KMS-11 (cell line): ENCODE measurements around the gene C6orf141.

Source experiments
- H2AFZ ChIP-seq: fragments of 200-600 bp; sonication (generic); 2 replicates; pipeline ENCODE4 v1.6.1; 2016; ENCODE audit warnings: antibody characterized with exemption, mixed run types, low read depth
- H3K27ac ChIP-seq: fragments of 200-600 bp; sonication (generic); 2 replicates; pipeline ENCODE4 v1.6.1; 2016; ENCODE audit warnings: mild to moderate bottlenecking, mixed run types
- H3K27me3 ChIP-seq: fragments of 200-600 bp; sonication (generic); 2 replicates; pipeline ENCODE4 v1.6.1; 2017; ENCODE audit warnings: mild to moderate bottlenecking, low read depth, mixed run types, moderate library complexity; ENCODE audit not compliant: insufficient read depth
- H3K36me3 ChIP-seq: fragments of 200-600 bp; sonication (generic); 2 replicates; pipeline ENCODE4 v1.6.1; 2017; ENCODE audit warnings: mild to moderate bottlenecking, mixed run types; ENCODE audit not compliant: insufficient read depth
- H3K4me1 ChIP-seq: fragments of 200-600 bp; sonication (generic); 2 replicates; pipeline ENCODE4 v1.6.1; 2016; ENCODE audit warnings: mild to moderate bottlenecking, low read depth, mixed run types; ENCODE audit not compliant: poor library complexity, severe bottlenecking
- H3K4me2 ChIP-seq: fragments of 200-600 bp; sonication (generic); 2 replicates; pipeline ENCODE4 v1.7.0; 2016; ENCODE audit warnings: mild to moderate bottlenecking, mixed run types
- H3K4me3 ChIP-seq: fragments of 200-600 bp; sonication (generic); IDR thresholded peaks from 2 replicates; pipeline ENCODE4 v1.6.1; 2017; ENCODE audit warnings: low read depth, low read length, mixed read lengths; ENCODE audit not compliant: insufficient read depth
- H3K79me2 ChIP-seq: fragments of 200-600 bp; sonication (generic); 2 replicates; pipeline ENCODE4 v1.6.1; 2016; ENCODE audit warnings: low read depth, mixed run types; ENCODE audit not compliant: insufficient read depth
- H3K9ac ChIP-seq: fragments of 200-600 bp; sonication (generic); 2 replicates; pipeline ENCODE4 v1.6.1; 2016; ENCODE audit warnings: mild to moderate bottlenecking, mixed run types
- H4K20me1 ChIP-seq: fragments of 200-600 bp; sonication (generic); 2 replicates; pipeline ENCODE4 v1.6.1; 2016; ENCODE audit warnings: mild to moderate bottlenecking, mixed run types; ENCODE audit not compliant: insufficient read depth
- TF ChIP-seq, protein P1 (sequence below): fragments of 200-600 bp; sonication (generic); conservative IDR thresholded peaks from 2 replicates; pipeline ENCODE4 v1.6.1; 2017; ENCODE audit warnings: low read depth, mild to moderate bottlenecking, antibody characterized with exemption, low read length, moderate library complexity, mixed read lengths

The C6orf141 gene

DNA sequence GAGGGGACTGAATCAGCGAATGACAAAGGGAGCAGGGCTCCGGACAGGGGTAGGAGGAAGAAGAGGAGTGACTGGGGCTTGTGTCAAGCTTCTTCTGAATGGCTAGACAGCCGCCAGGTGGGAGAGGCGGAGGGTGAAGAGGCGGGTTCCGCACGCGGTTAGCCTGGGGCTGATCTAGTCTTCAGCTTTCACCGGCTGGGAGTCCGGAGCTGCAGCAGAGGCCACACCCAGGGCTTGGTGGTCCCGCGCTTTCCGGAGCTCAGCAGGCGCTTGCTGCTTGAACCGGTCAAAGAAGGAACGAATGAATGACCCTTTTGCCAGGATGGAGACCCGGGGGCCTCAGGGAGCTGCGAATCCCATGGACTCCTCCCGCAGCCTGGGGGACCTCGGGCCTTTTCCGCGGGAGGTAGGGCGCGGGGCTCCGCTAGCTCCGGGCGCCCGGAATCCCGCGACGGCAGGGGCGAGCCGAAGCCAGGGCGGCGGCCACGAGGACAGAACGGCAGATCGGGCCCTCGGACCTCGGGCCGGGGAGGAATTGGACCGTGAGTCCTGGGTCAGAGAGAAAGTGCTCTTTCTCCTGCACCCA is at the start of gene C6orf141:
Gene C6orf141, plus strand, starts transcription at position 177 of the 586 bp plus-strand sequence. Its CDS starts 125 bp downstream, at position 302.
- peak within 1 kb of the TSS; percentile 12; the same call in 1 of the 2 replicates for H3K9ac ChIP-seq
- H4K20me1 ChIP-seq: no peaks in the 10 kb centered on the region
- H3K27ac ChIP-seq: no peak within 1 kb of the TSS
- H3K79me2 ChIP-seq: no peaks in the 10 kb centered on the region
- no peak within 1 kb of the TSS for H3K4me3 ChIP-seq
- H2AFZ ChIP-seq: peak within 1 kb of the TSS; percentile 82
- no peaks in the 10 kb centered on the region for H3K4me1 ChIP-seq
- H3K36me3 ChIP-seq: no peaks in the 10 kb centered on the region
- H3K4me2 ChIP-seq: peak within 1 kb of the TSS; percentile 86
- TF ChIP-seq, protein P1, sequence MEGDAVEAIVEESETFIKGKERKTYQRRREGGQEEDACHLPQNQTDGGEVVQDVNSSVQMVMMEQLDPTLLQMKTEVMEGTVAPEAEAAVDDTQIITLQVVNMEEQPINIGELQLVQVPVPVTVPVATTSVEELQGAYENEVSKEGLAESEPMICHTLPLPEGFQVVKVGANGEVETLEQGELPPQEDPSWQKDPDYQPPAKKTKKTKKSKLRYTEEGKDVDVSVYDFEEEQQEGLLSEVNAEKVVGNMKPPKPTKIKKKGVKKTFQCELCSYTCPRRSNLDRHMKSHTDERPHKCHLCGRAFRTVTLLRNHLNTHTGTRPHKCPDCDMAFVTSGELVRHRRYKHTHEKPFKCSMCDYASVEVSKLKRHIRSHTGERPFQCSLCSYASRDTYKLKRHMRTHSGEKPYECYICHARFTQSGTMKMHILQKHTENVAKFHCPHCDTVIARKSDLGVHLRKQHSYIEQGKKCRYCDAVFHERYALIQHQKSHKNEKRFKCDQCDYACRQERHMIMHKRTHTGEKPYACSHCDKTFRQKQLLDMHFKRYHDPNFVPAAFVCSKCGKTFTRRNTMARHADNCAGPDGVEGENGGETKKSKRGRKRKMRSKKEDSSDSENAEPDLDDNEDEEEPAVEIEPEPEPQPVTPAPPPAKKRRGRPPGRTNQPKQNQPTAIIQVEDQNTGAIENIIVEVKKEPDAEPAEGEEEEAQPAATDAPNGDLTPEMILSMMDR: no peak
- H3K27me3 ChIP-seq: no peaks in the 10 kb centered on the region

DNA sequence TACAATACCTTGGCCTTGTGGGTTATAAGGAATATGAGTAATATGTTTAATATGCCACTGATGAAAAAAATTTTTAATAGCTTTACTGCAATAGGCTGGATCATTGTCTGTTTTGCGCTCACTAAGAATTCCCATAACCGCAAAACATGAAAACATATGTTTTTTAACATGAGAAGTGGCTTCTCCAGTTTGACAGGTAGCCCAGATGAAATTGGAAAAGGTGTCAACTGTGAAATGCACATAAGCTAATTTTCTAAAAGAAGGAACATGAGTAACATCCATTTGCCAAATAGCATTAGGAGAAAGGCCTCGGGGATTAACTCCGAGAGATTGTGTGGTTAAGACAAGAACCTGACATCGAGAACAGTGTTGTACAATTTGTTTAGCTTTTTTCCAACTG is 45.8 kb upstream of the C6orf141 start:
- Histone ChIP-seq H3K36me3 (no peaks in the 10 kb centered on the region), H3K79me2 (no peaks in the 10 kb centered on the region)

DNA sequence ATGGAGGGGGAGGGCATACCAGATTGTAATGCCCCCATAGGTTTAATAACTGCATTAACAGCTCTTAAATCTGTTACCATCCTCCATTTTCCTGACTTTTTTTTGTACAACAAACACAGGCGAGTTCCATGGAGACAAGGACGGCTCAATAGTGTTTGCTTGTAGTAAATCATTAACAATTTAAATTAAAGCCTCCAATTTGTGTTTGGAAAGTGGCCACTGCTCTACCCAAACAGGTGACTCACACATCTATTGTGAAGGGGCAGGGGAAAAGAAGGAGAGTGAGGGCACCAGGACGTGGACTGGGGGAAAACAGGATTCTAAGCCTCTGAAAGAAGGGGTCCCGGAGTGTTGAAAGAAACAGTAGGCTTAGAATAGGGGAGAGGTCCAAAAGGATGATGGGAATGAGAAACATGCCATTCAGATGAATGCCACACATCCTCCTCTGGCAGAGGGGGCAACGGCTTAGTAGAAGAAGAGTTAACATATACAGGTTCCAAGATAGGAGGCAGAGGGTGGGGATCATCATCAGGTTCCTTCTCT is 43.8 kb upstream of the C6orf141 start:
- H3K36me3 ChIP-seq: no peaks in the 10 kb centered on the region
- no peaks in the 10 kb centered on the region for H3K27me3 ChIP-seq
- no peaks in the 10 kb centered on the region for H4K20me1 ChIP-seq
- no peak overlapping the region for H3K4me2 ChIP-seq
- H2AFZ ChIP-seq: no peak overlapping the region
- H3K4me1 ChIP-seq: no peaks in the 10 kb centered on the region
- no peaks in the 10 kb centered on the region for H3K79me2 ChIP-seq
- no peak overlapping the region for H3K9ac ChIP-seq
- TF ChIP-seq, protein P1: no peak
- H3K27ac ChIP-seq: no peak overlapping the region
- no peak overlapping the region for H3K4me3 ChIP-seq

More for the DNA sequence above, 45.8 kb upstream of the C6orf141 start:
- TF ChIP-seq, protein P1: no peak
- no peak overlapping the region for H3K9ac ChIP-seq
- H3K4me2 ChIP-seq: no peak overlapping the region
- no peaks in the 10 kb centered on the region for H3K27me3 ChIP-seq
- H2AFZ ChIP-seq: no peak overlapping the region
- no peak overlapping the region for H3K4me3 ChIP-seq
- H4K20me1 ChIP-seq: no peaks in the 10 kb centered on the region
- H3K4me1 ChIP-seq: no peaks in the 10 kb centered on the region
- H3K27ac ChIP-seq: no peak overlapping the region

- TF ChIP-seq, protein P1: no peak
- Histone ChIP-seq H4K20me1 (no peaks in the 10 kb centered on the region), H3K4me3 (no peak overlapping the region), H3K27ac (no peak overlapping the region), H3K4me2 (no peak overlapping the region), H3K27me3 (no peaks in the 10 kb centered on the region), H3K79me2 (no peaks in the 10 kb centered on the region), H3K9ac (no peak overlapping the region), H2AFZ (no peak overlapping the region), H3K4me1 (no peaks in the 10 kb centered on the region), H3K36me3 (no peaks in the 10 kb centered on the region)
These were observed 41.1 kb upstream of the C6orf141 start for GRCh38 chr6:49509342-49509741.
